Uterus (tissue), 2 donors: ENCODE data around the gene AP1S3.

ENCODE experiments used
- POLR2A ChIP-seq, 2 donors: fragments of 450-650 bp; IDR thresholded peaks; one replicate each; pipeline ENCODE4 v1.6.1; 2016; ENCODE audit warnings: antibody characterized with exemption in 2 of 2, mild to moderate bottlenecking in 1 of 2, moderate library complexity in 1 of 2
- TF ChIP-seq, protein P1 (sequence below), 4 experiments: fragments of 200-600 bp in 2 of 4; fragments of 450-650 bp in 2 of 4; sonication (generic) in 2 of 4; IDR thresholded peaks; one replicate each; pipeline ENCODE4 v1.5.1; 2016 to 2019; ENCODE audit warnings: antibody characterized with exemption in 4 of 4, mild to moderate bottlenecking in 2 of 4, moderate library complexity in 1 of 4

DNA sequence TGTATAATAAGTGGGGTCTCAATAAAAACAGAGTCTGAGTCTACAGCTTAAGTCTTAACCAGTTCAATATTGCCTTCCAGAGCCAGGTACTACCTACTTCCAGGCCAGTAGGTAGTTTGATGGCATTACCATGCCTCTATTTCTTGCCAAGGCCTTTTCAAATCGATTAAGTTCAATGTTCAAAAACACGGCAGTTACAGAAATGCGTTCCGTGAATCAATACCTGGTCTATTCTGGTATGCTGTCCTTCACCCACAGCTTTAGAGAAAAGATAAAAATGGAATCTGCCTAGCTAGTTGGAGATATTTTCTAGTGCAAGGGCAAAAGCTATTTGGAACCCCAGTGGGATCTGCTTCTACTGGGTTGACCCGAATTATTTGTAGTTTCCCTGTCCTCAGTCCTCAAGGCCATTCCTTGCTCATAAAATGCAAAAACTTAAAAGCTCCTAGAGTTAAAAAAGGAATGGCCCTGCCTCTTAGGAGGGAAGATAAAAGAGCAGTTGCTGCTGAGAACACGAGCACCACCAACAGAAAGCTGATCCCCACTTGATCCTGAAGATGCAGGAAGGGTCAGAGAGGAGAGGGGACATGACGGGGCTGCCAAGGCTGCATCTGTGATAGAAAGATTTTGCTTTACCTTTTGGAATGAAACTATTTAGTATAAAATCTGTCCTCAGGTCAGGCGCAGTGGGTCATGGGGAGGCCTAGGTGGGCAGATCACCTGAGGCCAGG is 125.6 kb downstream of the AP1S3 start:
- TF ChIP-seq, protein P1, sequence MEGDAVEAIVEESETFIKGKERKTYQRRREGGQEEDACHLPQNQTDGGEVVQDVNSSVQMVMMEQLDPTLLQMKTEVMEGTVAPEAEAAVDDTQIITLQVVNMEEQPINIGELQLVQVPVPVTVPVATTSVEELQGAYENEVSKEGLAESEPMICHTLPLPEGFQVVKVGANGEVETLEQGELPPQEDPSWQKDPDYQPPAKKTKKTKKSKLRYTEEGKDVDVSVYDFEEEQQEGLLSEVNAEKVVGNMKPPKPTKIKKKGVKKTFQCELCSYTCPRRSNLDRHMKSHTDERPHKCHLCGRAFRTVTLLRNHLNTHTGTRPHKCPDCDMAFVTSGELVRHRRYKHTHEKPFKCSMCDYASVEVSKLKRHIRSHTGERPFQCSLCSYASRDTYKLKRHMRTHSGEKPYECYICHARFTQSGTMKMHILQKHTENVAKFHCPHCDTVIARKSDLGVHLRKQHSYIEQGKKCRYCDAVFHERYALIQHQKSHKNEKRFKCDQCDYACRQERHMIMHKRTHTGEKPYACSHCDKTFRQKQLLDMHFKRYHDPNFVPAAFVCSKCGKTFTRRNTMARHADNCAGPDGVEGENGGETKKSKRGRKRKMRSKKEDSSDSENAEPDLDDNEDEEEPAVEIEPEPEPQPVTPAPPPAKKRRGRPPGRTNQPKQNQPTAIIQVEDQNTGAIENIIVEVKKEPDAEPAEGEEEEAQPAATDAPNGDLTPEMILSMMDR (IDR thresholded peaks at IDR 0.05) = no peak
- TF ChIP-seq POLR2A (IDR thresholded peaks at IDR 0.05) = no peak
